ENCODE measurements around the gene CCDC92B. TPM values are rescaled to one million over a fixed set of nuclear protein-coding genes. Genes with fewer than 3 reads are reported as not detected.

CCDC92B gene
- total RNA-seq, 1 donor from 2014 or later, result 0.11 TPM

DNA sequence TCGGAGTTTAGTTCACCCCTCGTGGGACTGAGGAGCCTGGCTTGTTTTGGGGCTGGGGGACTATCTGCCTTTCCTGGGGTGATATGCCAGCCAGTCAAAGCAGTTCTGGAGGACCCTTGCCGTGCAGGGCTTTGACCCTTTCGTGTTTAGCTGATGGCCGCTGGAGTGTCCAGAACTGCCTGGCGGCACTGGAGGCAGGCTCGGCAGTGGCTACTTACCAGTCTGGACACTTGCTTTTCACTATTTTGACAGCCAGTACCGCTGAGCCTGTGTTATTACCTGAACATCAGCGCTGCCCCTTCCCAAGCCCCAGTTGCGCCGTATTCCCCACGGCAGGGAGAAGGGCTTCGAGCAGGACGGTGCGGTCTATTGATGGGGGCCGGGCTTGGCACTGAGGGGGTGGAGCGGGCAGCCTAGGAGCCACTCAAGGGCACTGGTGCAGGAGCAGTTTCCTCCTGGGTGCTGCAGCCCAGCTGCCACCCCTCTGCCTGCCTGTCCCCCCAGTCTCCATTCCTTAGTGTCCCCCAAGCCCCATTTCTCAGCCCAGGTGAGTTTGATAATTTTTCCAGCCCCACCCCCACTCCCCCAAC lies 18.6 kb downstream of the CCDC92B start:
- intact Hi-C loops (cut with DNase I), result no loop called here
- ATAC-seq (ENCODE audit: poor library complexity), result no peak
- no peak for DNase-seq

- DNase-seq, result peak; percentile 60
- peak; percentile 83 for ATAC-seq (ENCODE audit: poor library complexity)
- intact Hi-C loops (cut with DNase I), result no loop called here
Measured at GRCh38 chr17:2724784-2725164, 24.7 kb downstream of the CCDC92B start.

DNA sequence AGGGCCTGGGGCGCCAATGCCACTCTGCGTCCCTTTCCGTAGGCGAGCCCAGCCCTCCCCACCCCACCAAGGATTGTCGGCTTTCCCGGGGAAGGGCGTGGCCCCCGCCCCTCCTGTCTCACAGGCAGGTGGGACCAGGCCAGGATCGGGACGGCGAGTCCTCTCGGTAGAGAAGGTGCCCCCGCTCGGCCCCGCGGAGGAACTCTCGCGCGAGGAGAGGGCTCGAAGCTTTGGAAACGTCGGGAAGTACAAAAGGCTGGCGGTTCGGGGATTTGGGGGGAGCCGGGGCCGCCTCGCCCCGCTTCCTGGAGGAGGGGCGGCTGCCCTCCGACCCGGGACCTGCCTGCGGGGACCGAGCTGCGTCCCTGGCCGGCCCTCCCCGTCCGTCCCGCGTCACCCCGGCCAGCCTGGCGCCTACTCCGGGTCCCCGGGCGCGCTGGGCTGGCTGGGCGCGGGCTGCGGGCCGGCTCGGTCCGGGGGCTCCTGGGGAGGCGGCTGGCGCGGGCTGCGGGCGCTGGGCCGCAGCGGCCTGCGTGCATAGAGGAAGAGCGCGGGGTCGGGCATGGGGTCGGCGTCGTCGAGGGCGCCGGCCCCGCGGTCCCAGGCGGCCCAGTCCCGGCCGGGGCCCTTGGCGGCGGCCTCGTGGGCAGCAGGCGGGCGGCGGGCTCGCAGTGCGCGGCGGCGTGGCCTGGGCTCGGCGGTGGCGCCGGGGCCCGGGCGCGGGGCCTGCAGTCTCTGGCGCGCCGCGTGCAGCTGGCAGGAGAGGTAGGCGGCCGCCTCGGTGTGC lies 25.3 kb downstream of the CCDC92B start:
- intact Hi-C loops (cut with DNase I), result no loop called here
- DNase-seq (peak; percentile 61), ATAC-seq (ENCODE audit: poor library complexity) (peak; percentile 30)

- DNase-seq (no peak), ATAC-seq (ENCODE audit: poor library complexity) (peak; percentile 13)
- intact Hi-C loops (cut with DNase I), result no loop called here
Measured at GRCh38 chr17:2723505-2723996, 25.9 kb downstream of the CCDC92B start.

GRCh38 chr17:2722611-2723010 lies 26.8 kb downstream of the CCDC92B start:
- intact Hi-C loops (cut with DNase I), result no loop called here
- DNase-seq, result no peak

DNA sequence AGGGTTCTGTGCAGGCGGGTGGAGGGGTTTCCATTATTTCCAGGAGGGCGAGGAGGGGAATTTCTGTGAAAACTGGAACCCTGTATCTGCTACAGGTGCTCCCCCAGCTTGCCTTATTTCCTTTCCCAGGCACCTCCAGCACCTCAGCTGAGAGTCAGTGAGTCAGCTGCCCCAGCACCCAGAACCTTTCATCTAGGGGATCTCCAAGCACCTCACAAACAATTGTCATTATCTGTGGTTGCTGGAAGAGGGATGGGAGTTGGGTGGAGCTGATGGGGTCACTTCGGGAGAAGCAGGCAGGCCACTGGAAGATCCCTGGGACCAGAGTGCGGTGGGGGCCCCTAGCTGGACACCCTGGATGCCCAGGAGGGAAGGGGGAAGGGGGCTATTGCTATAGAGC lies 27.8 kb downstream of the CCDC92B start:
- no peak for ATAC-seq (ENCODE audit: poor library complexity)
- no peak for DNase-seq
- intact Hi-C loops (cut with DNase I), result no loop called here

More at GRCh38 chr17:2722611-2723010, 26.8 kb downstream of the CCDC92B start:
- no peak for ATAC-seq (ENCODE audit: poor library complexity)

DNA sequence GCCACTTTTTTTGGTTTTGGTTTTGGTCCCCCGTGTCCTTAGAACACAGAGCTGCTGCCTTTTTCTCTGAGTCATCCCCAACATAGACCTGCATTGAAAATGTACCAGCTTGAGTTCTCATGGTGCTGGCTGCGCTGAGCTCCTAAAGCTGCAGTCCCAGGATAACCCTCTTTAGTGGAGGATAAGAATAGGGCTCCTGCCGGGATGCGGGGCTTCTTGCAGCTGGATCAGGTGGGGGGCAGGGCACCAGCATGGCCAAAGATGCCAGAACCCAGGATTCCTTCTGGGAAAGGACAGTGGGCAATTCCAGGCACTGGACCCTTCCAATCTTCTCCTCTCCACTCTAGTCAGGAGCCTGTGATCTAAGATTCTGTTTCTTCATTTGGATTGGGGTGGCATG lies 29.6 kb downstream of the CCDC92B start:
- intact Hi-C loops (cut with DNase I), result no loop called here
- ATAC-seq (ENCODE audit: poor library complexity), result no peak
- DNase-seq, result no peak

DNA sequence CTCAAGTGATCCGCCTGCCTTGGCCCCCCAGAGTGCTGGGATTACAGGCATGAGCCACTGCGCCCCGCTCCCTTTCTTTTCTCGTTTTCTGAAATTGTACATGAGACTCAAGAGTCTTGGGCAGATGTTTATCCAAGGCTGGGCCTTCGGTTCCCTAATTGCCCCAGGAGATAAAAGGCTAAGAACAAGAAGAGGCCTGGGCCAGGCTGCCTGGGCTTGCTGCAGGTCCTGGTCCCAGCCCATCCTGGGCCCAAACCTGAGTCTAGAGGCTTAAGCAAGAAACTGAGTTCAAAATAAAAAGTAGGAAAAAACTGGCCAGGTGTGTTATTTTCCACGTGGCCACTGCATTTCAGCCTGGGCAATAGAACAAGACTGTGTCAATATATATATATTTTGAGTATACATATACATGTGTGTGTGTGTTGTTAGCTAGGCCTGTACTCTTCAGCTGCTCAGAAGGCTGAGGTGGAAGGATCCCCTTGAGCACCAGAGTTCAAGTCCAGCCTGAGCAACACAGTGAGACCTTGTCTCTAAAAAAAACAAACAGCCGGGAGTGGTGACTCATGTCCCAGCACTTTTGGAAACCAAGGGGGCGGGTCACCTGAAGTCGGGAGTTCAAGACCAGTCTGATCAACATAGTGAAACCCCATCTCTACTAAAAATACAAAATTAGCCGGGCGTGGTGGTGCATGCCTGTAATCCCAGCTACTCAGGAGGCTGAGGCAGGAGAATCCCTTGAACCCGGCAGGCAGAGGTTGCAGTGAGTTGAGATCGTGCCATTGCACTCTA lies 31.1 kb downstream of the CCDC92B start:
- intact Hi-C loops (cut with DNase I), result no loop called here
- no peak for DNase-seq
- no peak for ATAC-seq (ENCODE audit: poor library complexity)

- intact Hi-C loops (cut with DNase I), result no loop called here
- ATAC-seq (ENCODE audit: poor library complexity) (no peak), DNase-seq (no peak)
Measured at GRCh38 chr17:2716649-2717048, 32.8 kb downstream of the CCDC92B start.

DNA sequence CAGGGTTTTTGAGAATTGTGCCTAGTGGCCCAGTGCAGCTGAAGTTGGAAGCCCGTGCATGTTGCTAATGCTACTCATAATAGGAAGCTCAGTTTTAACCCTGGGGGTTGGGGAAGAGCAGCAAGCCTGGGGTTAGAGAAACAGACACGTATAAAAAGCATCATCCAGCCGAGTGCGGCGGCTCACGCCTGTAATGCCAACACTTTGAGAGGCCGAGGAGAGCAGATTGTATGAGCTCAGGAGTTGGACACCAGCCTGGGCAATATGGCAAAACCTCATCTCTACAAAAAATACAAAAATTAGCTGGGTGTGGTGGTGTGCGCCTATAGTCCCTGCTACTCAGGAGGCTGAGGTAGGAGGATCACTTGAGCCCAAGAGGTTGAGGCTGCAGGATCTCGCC lies 35.6 kb downstream of the CCDC92B start:
- intact Hi-C loops (cut with DNase I), result no loop called here
- DNase-seq (no peak), ATAC-seq (ENCODE audit: poor library complexity) (no peak)

DNA sequence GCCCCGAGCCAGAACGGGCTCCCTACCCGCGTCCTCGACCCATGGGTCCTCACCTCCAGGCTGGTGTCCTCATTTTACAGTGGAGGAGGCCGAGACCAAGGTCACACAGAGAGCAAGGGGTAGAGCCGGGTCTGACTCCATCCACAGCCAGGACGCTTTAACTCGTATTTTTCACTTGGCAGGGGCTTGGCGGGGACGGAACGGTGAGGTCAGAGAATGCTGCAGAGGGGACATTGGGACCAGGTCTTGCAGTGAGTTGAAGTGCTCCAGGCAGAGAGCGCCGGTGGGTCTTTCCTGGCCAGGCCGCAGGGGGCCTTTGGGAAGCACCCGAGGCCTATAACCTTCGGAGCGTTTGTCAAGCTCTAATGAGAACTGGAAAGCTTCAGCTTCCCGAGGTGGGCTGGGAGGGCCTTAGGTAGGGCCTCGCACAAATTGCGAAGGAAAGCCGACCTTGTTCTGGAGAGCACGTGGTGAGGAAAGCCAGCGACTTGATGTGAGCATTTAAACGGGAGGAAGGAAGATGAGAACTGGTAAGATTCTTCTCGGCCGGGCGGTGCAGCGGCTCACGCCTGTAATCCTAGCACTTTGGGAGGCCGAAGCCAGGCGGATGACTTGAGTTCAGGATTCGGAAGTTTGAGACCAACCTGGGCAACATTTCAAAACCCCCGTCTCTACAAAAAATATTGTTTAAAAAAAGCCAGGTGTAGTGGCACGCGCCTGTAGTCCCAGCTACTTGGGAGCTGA lies 37.0 kb downstream of the CCDC92B start:
- ATAC-seq (ENCODE audit: poor library complexity) (peak; percentile 4), DNase-seq (no peak)
- intact Hi-C loops (cut with DNase I), result no loop called here

DNA sequence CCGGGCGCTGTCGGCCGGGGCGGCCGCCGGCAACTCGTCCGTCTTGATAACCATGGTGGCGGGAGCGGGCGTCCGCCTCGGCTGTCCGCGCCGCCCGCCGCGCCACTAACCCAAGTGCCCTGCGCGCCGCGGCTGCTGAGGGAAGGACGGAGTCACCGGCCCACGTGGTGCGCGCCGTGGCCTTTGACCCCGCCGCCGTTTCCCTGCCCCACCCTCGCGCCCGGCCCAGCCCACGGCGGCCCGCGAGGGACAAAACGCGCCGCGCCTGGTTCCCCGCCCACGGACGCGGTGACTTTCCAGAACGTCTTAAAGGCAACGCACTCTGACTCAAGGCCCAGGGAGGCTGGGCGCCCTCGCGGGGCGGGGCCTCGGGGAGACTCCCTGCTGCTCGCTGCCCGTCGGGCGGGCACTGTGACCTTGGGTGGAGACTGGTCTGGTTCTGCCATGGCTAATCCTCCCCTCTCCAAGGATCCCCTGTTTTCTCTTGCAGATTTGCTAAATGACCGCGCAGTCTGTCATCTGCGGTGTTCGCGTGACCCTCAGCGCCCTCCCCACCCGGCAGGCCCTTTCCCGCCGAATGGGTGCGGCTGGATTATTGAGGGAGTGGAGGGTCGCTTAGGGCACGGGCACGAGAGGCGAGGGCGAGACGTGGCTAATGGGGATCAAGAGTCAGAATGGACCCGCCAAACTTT lies 37.7 kb downstream of the CCDC92B start, which contains the start of gene CLUH:
Gene CLUH (minus strand): TSS at position 157 of the 692 bp plus-strand sequence. CDS start 103 bp downstream, at position 54.
- ATAC-seq (ENCODE audit: poor library complexity) (peak; percentile 86), DNase-seq (peak; percentile 98)
- intact Hi-C loops (cut with DNase I), result no loop called here

GRCh38 chr17:2710803-2711607 lies 38.4 kb downstream of the CCDC92B start:
- intact Hi-C loops (cut with DNase I), result no loop called here
- no peak for ATAC-seq (ENCODE audit: poor library complexity)
- DNase-seq, result peak; percentile 47

- intact Hi-C loops (cut with DNase I), result no loop called here
Measured at GRCh38 chr17:2710071-2710802, 39.2 kb downstream of the CCDC92B start.

DNA sequence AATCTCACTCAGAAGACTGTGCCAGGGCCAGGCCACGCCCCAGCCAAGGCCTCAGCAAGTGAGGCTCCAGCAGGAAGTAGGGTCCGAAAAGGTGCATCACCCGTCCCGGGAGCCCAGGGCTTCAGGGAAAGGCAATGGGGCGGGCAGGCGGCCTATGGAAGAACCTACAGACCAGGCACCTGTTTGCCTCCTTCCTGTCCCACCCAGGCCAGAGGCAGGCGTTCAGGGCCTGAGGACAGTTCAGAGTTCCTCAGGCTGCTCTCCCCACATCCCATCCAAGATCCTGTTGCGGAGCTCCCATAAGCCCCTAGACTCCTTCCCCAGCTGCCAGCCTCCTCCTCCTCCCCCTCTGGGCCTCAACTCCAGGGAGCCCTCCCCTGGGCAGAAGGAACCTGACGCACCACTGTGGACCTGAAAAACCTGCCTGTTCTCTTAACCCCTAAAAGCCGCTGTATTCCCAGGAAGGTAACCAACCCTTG lies 40.2 kb downstream of the CCDC92B start:
- intact Hi-C loops (cut with DNase I), result no loop called here
- peak; percentile 61 for DNase-seq
- no peak for ATAC-seq (ENCODE audit: poor library complexity)

More at GRCh38 chr17:2710071-2710802, 39.2 kb downstream of the CCDC92B start:
- DNase-seq (no peak), ATAC-seq (ENCODE audit: poor library complexity) (no peak)

DNA sequence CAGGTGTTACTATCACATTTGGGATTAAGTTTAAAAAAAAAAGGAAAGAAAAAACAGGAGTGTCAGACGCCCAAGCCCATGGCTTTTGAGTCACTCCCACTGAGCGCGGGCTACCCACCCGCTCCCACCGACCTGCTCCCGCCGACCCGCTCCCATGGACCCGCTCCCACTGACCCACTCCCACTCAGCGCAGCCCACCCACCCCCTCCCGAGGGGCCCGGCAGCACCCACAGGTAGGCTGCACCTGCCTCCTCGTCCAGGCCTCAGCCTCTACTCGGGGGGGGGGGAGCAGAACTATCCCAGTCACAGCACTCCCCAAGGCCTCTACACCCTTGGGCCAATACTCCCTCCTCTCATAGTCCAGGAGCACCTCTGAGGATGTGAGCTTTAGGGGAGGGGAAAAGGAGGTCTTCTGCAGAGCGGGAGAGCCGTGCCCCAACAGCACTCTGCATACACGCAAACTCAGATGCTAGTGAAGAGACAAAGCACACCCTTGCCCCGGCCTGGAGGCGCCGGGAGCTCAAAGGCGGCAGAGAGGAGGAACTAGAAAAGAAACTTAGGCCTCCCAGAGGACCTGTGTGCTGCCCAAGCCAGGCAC lies 40.8 kb downstream of the CCDC92B start:
- ATAC-seq (ENCODE audit: poor library complexity), result no peak
- intact Hi-C loops (cut with DNase I), result no loop called here
- no peak for DNase-seq

All from Right ventricle myocardium superior (tissue), 1 donor.